AG09309 (cell line): ENCODE data around the gene PPA2.
"Not testable (repeated sequence)": the region's sequence is repeated elsewhere in the genome, so short reads cannot be mapped to it uniquely, and the experiment has no call there.

Experiments used
- DNase-seq: peaks from one replicate; pipeline ENCODE4 v3.0.0-alpha.2; 2010; ENCODE audit warnings: low read depth
- H3K4me3 ChIP-seq: 2 replicates; pipeline ENCODE4 v1.5.1; 2011; ENCODE audit warnings: mild to moderate bottlenecking, low read depth, low read length, moderate library complexity; ENCODE audit not compliant: control insufficient read depth
- TF ChIP-seq, protein P1 (sequence below): IDR thresholded peaks from 2 replicates; pipeline ENCODE4 v1.5.1; 2011; ENCODE audit warnings: mild to moderate bottlenecking, low read depth, low read length, inconsistent platforms; ENCODE audit not compliant: insufficient read depth, control insufficient read depth; ENCODE audit errors: missing control alignments

The PPA2 gene

DNA sequence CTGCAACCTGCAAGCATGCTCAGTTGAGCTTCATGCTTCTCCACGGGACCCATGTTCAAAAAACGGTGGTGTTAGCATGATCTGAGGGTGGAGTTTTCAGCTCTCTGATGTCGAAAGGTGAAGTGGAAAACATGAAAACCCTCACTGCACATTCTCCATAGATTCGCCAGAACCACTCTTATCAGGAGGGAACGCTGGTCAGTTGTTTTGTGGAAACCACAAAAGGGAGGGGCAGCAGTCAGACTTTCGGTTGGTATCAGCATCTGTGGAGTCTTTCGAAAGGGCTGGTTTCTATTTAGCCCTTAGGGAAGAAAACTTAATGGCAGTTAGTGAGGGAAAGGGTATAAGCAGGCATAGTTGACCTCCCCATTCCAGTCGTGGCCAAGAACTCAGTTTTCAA is 12.6 kb downstream of the PPA2 start:
- no peak overlapping the region for H3K4me3 ChIP-seq
- TF ChIP-seq, protein P1, sequence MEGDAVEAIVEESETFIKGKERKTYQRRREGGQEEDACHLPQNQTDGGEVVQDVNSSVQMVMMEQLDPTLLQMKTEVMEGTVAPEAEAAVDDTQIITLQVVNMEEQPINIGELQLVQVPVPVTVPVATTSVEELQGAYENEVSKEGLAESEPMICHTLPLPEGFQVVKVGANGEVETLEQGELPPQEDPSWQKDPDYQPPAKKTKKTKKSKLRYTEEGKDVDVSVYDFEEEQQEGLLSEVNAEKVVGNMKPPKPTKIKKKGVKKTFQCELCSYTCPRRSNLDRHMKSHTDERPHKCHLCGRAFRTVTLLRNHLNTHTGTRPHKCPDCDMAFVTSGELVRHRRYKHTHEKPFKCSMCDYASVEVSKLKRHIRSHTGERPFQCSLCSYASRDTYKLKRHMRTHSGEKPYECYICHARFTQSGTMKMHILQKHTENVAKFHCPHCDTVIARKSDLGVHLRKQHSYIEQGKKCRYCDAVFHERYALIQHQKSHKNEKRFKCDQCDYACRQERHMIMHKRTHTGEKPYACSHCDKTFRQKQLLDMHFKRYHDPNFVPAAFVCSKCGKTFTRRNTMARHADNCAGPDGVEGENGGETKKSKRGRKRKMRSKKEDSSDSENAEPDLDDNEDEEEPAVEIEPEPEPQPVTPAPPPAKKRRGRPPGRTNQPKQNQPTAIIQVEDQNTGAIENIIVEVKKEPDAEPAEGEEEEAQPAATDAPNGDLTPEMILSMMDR = no peak
- DNase-seq = no peak

DNA sequence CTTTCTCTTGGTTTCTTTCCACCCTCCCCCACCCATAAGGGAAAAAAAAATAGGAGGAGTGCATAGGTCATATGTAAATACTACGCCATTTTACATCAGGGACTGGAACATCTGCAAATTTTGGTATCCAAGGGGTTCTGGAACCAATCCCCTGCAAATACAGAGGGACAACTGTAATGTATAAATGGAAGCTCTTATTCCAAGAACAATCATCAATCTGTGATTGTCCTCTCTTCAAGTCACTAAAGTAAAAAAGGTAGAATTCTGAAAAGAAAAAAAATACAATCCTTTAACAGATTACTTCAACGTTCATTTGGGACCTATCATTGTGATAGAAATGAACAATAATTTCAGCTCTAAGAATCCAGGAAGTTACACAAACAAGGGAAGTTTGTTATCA is 13.6 kb downstream of the PPA2 start:
- no peak overlapping the region for H3K4me3 ChIP-seq
- TF ChIP-seq, protein P1 = no peak
- no peak for DNase-seq

DNA sequence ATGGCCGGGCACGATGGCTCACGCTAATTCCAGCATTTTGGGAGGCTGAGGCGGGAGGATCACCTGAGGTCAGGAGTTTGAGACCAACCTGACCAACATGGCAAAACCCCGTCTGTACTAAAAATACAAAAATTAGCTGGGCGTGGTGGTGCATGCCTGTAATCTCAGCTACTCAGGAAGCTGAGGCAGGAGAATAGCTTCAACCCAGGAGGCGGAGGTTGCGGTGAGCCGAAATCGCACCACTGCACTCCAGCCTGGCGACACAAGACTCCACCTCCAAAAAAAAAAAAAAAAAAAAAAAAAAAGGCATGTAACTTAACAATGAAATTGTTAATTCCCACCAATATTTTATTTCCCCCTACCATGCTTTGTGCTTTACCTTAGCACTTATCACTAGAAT is 15.3 kb downstream of the PPA2 start:
- H3K4me3 ChIP-seq = not testable (repeated sequence)

DNA sequence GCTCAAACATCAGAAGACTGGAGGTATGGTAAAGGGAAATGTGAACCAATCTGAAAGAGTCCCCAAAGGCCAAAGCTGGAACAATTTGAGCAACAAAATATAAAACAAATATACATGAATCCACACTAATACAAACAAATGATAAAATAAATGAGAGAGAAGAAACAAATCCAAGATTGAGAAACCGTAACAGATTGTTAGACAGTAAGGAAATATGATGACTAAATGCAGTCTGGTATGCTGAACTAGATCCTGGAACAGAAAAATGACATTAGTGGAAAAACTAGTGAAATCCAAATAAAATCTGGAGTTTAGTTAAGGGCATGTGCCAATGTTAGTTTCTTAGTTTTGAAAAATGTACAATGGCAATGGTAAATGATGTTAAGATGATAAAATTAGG is 15.9 kb downstream of the PPA2 start:
- no peak overlapping the region for H3K4me3 ChIP-seq
- TF ChIP-seq, protein P1 = no peak
- no peak for DNase-seq

More for the DNA sequence above, 15.3 kb downstream of the PPA2 start:
- not testable (repeated sequence) for DNase-seq

DNA sequence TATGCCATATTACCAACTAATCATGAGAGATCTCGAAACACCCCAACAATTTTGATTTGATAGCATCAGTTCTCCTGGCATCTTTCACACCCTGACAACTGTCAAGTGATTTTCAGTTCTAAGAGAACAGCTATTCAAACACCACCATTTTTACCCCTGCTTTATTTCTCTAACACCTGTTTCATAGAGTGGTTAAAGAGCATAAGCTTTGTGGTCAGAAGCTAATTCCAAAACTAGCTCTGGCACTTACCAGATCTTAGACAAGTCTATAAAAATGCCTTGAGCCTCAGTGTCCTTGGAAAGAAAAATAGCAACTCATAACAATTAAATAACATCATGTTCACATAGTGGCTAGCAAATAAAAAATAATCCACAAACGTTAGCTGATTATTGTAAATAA is 17.9 kb downstream of the PPA2 start:
- DNase-seq = no peak
- TF ChIP-seq, protein P1 = no peak
- no peak overlapping the region for H3K4me3 ChIP-seq

DNA sequence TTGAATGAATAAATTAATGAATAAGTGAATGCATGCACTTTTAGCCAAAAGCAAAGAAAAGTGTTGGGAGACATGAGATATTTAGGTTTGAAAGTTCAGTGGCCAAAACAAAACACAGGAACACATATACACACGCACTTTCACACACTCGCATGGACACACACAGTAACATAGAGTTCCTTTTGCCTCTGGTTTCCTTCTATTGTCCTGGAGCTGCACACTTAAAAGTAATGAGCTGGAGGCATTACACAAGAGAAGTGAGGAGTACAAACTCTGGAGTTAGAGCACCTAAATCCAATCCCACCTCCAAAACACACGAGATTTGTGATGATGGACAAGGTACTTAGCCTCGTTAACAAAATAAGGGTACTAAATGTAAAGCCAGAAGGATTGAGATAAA is 18.7 kb downstream of the PPA2 start:
- TF ChIP-seq, protein P1 = no peak
- no peak for DNase-seq
- H3K4me3 ChIP-seq = no peak overlapping the region

DNA sequence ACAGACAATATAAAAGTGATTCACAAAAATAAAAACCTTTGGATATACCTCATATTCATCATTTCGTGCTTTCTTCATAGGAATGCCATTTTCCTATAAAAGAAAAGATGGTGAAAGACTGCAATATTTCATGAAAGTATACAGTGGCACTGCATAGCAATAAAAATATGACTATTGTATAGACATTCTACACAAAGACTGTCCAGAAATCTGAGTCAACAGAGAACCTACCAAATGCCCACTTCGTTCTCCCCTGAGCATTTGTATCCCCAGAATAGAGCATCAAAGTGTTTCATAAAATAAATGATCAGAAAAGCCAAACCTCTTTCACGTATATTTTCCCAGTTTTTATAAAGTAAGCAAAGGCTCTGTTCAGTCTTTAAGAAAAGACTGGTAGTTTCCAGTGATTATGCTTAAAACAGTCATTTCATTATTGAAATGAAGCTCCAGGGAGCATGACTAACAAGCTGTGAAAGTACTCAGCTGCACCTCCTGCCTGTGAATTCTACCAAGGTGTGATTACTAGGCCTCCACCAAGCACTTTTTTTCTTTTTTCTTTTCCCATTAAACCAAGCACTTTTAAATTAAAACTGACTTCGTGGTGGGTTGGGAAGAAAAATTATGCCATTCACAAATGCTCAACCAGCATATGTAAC is 20.2 kb downstream of the PPA2 start:
- H3K4me3 ChIP-seq = no peak overlapping the region
- DNase-seq = no peak
- TF ChIP-seq, protein P1 = no peak
